ENCODE measurements around the gene CBFB.

GRCh38 chr16:67000384-67001351, 28.3 kb upstream of the CBFB start:
- TF ChIP-seq CTCF (IDR thresholded peaks at IDR 0.05) (no peak), POLR2A (IDR thresholded peaks at IDR 0.05) (no peak)

Data from adrenal gland (tissue), 5 donors.